ENCODE results near the gene PPARG.

The PPARG gene

GRCh38 chr3:12342151-12342550 lies 53.3 kb downstream of the PPARG start:
- DNase-seq (ENCODE audit: low spot score) (no peak), ATAC-seq (ENCODE audit: low read depth) (no peak)
- no peaks in the 10 kb centered on the region for H3K36me3 ChIP-seq (ENCODE audit: low read depth)
- no peaks in the 10 kb centered on the region for H3K27me3 ChIP-seq (ENCODE audit: insufficient read depth, poor library complexity, severe bottlenecking)
- H3K9me3 ChIP-seq (ENCODE audit: severe bottlenecking): no peaks in the 10 kb centered on the region
- H3K27ac ChIP-seq (ENCODE audit: poor library complexity, severe bottlenecking): no peak overlapping the region
- no peak overlapping the region for H3K4me3 ChIP-seq (ENCODE audit: severe bottlenecking)
- no peak for TF ChIP-seq CTCF (IDR thresholded peaks at IDR 0.05; ENCODE audit: poor library complexity, severe bottlenecking)
- H3K4me1 ChIP-seq (ENCODE audit: insufficient read depth, poor library complexity, severe bottlenecking): peaks cover 18% of the 10 kb centered on the region

DNA sequence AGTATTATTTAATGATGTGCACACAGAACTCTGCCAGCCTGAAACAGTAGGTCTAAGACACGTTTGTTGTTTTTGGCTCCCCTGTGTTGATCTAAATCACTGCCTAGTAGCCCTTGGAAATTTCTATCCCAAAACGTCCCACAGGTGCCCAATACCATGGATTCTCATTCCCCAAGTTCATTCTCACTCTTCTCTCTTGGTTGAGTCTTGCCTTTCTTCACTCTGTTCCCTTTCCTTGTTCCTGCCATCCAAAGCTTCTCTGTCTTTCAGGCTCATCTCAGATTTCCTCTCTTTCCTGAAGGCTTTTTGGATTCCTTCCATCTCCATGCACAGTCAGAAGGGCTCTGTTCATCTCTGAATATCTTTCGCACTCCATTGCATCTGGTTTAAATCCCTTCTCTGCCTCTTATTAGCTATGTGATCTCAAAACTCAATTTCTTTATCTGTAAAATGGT lies 54.2 kb downstream of the PPARG start:
- ATAC-seq (ENCODE audit: low read depth) (no peak), DNase-seq (ENCODE audit: low spot score) (no peak)
- Histone ChIP-seq H3K27ac (ENCODE audit: poor library complexity, severe bottlenecking) (no peak overlapping the region), H3K27me3 (ENCODE audit: insufficient read depth, poor library complexity, severe bottlenecking) (no peaks in the 10 kb centered on the region), H3K36me3 (ENCODE audit: low read depth) (no peaks in the 10 kb centered on the region), H3K4me1 (ENCODE audit: insufficient read depth, poor library complexity, severe bottlenecking) (peaks cover 18% of the 10 kb centered on the region), H3K9me3 (ENCODE audit: severe bottlenecking) (no peaks in the 10 kb centered on the region), H3K4me3 (ENCODE audit: severe bottlenecking) (no peak overlapping the region)
- TF ChIP-seq CTCF (IDR thresholded peaks at IDR 0.05; ENCODE audit: poor library complexity, severe bottlenecking): no peak

GRCh38 chr3:12345141-12345561 lies 56.3 kb downstream of the PPARG start:
- Histone ChIP-seq H3K36me3 (ENCODE audit: low read depth) (no peaks in the 10 kb centered on the region), H3K27me3 (ENCODE audit: insufficient read depth, poor library complexity, severe bottlenecking) (no peaks in the 10 kb centered on the region), H3K4me3 (ENCODE audit: severe bottlenecking) (no peak overlapping the region), H3K4me1 (ENCODE audit: insufficient read depth, poor library complexity, severe bottlenecking) (peaks cover 18% of the 10 kb centered on the region), H3K27ac (ENCODE audit: poor library complexity, severe bottlenecking) (peak overlapping the region; percentile 28), H3K9me3 (ENCODE audit: severe bottlenecking) (no peaks in the 10 kb centered on the region)
- ATAC-seq (ENCODE audit: low read depth) (peak; percentile 59; the same call in 2 of the 3 replicates), DNase-seq (ENCODE audit: low spot score) (no peak)
- no peak for TF ChIP-seq CTCF (IDR thresholded peaks at IDR 0.05; ENCODE audit: poor library complexity, severe bottlenecking)

- peaks cover 18% of the 10 kb centered on the region for H3K4me1 ChIP-seq (ENCODE audit: insufficient read depth, poor library complexity, severe bottlenecking)
- H3K9me3 ChIP-seq (ENCODE audit: severe bottlenecking): no peaks in the 10 kb centered on the region
- peak overlapping the region; percentile 28 for H3K27ac ChIP-seq (ENCODE audit: poor library complexity, severe bottlenecking)
- no peak for ATAC-seq (ENCODE audit: low read depth)
- H3K36me3 ChIP-seq (ENCODE audit: low read depth): no peaks in the 10 kb centered on the region
- no peak for DNase-seq (ENCODE audit: low spot score)
- H3K4me3 ChIP-seq (ENCODE audit: severe bottlenecking): no peak overlapping the region
- no peak for TF ChIP-seq CTCF (IDR thresholded peaks at IDR 0.05; ENCODE audit: poor library complexity, severe bottlenecking)
- no peaks in the 10 kb centered on the region for H3K27me3 ChIP-seq (ENCODE audit: insufficient read depth, poor library complexity, severe bottlenecking)
Measured at GRCh38 chr3:12345584-12346494, 57.0 kb downstream of the PPARG start.

DNA sequence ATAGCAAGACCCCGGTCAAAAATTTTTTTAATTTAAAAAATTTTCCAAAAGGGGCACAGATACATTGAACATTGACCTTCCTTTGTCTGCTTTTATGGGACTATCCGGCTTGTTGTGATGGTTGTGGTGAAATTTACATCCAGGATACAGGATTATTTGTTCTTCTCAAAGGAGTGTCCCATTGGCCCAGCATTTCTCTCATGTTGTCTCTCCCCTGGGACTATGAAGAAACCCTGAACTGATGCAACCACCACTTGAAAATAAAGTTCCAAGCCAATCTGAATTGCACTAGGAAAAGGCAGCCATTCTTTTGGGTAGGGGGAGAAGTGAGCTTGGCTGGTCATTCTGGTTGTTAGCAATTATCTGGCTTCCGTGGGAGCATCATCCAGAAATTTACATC lies 58.4 kb downstream of the PPARG start:
- H3K27ac ChIP-seq (ENCODE audit: poor library complexity, severe bottlenecking): no peak overlapping the region
- ATAC-seq (ENCODE audit: low read depth): no peak
- no peaks in the 10 kb centered on the region for H3K9me3 ChIP-seq (ENCODE audit: severe bottlenecking)
- no peak for DNase-seq (ENCODE audit: low spot score)
- TF ChIP-seq CTCF (IDR thresholded peaks at IDR 0.05; ENCODE audit: poor library complexity, severe bottlenecking): no peak
- H3K4me1 ChIP-seq (ENCODE audit: insufficient read depth, poor library complexity, severe bottlenecking): peaks cover 18% of the 10 kb centered on the region
- no peaks in the 10 kb centered on the region for H3K36me3 ChIP-seq (ENCODE audit: low read depth)
- no peaks in the 10 kb centered on the region for H3K27me3 ChIP-seq (ENCODE audit: insufficient read depth, poor library complexity, severe bottlenecking)
- no peak overlapping the region for H3K4me3 ChIP-seq (ENCODE audit: severe bottlenecking)

Measured in RWPE2 (cell line).